Activated CD8-positive, alpha-beta memory T cell treated with anti-CD3 and anti-CD28 coated beads for 48 hours (primary cell): Measurements from ENCODE around the gene P2RX5.
"Not testable (repeated sequence)": the region's sequence is repeated elsewhere in the genome, so short reads cannot be mapped to it uniquely, and the experiment has no call there.

Experiments
- DNase-seq, 3 experiments: peaks; one replicate each; pipeline ENCODE4 v3.0.0-alpha.2; 2020; ENCODE audit warnings: low read depth in 2 of 3, low spot score in 2 of 3

P2RX5 gene

DNA sequence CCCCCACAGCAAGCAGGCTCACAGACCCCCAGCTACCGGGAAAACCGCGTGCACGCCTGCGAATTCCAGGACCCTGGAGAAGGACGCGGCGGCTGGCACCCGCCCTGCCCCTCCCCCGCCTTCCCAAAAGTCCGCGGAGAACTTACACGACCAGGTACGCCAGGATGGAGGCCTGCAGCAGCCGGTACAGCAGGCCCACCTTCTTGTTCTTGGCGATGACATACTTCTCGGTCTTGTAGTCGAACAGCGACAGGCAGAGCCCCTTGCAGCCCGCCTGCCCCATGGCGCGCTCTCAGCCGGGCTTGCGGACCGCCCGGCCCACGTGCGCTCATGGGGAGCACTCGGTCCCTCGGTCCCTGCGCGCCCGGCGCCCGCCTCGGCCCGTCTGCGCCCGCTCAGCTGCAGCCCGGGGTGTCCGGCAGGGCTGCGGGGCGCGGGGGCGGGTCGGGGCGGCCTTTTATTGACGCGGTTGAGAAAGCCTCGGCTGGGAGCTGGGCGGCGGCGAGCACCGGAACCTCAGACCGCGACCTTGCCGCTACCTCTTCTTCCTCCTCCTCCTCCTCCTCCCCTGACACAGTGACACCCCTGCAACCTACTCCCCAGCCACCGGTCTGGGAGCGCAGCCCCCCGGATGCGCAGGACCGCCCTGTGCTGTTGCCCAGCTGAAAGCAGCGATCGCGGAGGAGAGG lies at the start of gene P2RX5:
TSS of gene P2RX5 (minus strand) at position 433 of the 689 bp plus-strand sequence. CDS start at position 283, 150 bp downstream.
- DNase-seq, result peak in 1 of 3 experiments; percentile 24

DNA sequence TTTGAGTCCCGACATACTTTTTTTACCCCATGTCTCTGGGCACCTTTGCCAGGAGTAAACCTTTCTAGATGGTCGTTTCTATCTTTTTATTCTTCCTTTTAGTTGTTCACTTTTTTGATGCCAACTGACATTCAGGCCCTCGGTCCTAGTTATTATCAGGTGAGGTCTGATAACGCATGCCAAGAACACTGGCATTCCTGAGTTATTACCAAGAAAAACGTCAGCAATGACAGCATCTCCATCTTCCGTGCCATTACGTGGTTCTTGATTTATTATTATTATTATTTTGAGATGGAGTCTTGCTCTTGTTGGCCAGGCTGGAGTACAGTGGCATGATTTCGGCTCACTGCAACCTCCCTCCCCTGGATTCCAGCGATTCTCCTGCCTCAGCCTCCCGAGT lies 49.1 kb upstream of the P2RX5 start:
- no peak for DNase-seq

- DNase-seq, result no peak
Observed at GRCh38 chr17:3744014-3744413, 48.1 kb upstream of the P2RX5 start.

DNA sequence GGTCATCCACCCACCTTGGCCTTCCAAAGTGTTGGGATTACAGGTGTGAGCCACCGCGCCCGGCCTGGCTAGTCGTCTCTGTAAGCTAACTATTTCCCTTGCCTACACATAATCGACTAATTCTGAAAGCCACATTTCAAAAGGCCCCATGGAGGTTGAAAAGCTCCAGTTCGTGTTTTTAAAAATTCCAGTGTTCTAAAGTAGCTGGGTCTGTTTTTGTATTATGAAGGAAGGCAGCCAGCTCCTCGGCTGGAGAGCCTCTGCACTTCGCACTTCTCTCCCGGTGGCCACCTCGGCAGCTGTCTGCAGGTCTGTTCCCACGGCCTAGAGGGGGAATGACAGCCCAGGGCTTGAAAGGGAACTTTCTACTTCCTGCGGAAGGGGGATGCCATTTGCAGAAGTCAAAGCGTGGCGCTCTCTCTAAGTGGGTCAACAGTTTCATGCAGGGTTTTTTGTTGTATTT lies 44.7 kb upstream of the P2RX5 start:
- no peak for DNase-seq

DNA sequence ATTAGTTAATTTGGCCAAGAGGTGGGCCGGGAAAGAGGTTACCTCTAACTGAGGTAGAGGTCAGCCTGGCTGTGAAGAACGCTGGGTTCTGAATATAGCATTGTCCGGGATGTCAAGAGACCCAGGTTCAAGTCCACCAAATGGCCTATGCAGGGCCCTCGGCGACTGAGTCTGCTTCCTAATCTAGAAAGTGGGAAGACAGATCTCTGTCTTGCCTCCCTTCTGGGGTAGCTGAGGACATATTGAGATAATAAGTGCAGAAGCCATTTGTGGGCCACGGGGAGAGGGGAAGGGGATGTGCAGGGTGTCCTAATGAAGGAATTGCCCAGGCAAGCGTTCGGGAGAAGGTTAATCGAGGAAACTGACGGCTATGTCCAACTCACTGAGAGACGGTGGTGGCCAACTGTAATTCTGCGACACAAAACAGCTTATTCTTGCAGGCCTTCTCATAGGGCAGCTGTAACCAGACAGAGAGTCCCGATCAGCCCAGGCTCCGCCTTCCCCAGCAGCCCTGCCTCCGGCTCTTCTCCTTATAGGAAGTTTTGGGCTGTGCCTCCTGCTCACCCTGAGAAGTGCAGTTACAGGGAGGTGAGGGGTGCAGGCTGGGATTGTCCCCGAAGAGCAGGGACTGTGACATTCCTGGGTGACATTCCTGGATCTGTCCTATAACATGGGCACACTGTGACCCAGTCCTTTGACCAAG lies 43.6 kb upstream of the P2RX5 start:
- no peak for DNase-seq

GRCh38 chr17:3738562-3739295 lies 42.8 kb upstream of the P2RX5 start:
- DNase-seq, result peak in 1 of 3 experiments; percentile 50

DNA sequence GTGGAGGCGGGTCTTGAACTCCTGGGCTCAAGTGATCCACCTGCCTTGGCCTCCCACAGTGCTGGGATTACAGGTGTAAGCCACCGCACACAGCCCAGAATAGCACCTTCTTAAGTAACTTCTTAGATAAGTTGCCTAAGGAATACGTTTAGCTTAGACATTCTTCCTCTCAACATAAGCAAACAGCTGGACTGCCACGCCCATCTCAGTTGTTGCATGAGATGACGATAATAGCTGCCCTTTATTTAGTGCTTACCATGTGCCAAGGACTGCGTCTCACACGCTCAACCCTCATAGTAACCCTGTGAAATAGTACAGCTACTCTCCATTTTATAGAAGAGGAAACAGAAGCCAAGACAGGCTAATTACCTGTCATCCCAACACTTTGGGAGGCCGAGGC lies 39.6 kb upstream of the P2RX5 start:
- no peak for DNase-seq

DNA sequence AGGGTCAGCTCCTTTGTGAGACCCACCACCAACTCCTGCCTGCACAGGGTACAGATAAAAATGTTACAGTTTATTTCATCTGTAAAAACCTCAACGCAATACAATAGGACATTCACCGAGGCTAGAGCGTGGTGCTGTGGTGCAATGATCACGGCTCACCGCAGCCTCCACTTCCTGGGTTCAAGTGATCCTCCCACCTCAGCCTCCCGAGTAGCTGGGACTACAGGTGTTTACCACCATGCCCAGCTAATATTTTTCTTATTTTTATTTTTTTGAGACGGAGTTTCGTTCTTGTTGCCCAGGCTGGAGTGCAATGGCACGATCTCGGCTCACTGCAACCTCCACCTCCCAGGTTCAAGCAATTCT lies 38.9 kb upstream of the P2RX5 start:
- DNase-seq, result not testable (repeated sequence)

DNA sequence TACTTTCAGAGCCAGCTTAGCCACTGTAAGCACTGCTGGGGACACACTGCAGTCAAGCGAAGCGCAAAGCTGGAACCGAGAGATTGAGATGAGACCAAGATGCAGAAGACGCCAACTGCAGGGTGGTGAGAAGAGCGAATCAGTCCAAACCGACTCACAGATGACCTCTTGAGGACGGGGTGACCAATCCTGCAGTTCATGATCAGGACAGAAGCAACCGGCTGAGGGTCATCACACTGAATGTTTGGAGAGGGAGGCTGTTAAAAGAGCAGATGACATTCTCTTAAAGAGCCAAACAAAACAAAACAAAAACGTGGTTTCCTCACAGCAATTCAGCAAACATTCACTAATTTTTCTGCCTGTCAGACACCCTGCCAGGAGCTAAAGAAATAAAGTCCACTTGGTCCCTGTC lies 36.3 kb upstream of the P2RX5 start:
- no peak for DNase-seq

GRCh38 chr17:3730881-3731429 lies 35.0 kb upstream of the P2RX5 start:
- DNase-seq, result no peak

GRCh38 chr17:3729881-3730280 lies 33.9 kb upstream of the P2RX5 start:
- DNase-seq, result no peak

DNA sequence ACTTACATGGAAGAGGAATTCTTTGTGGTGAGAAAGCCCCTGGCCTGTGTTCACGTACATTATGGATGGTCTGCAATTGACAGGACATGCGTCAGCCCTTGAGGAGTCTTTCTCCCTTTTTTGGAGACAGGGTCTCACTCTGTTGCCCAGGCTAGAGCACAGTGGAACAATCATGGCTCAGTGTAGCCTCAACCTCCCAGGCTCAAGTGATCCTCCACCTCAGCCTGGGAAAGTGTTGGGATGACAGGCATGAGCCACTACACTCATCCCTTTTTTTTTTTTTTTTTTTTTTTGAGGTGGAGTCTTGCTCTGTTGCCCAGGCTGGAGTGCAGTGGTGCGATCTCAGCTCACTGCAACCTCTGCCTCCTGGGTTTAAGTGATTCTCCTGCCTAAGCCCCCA lies 32.1 kb upstream of the P2RX5 start:
- not testable (repeated sequence) for DNase-seq

DNA sequence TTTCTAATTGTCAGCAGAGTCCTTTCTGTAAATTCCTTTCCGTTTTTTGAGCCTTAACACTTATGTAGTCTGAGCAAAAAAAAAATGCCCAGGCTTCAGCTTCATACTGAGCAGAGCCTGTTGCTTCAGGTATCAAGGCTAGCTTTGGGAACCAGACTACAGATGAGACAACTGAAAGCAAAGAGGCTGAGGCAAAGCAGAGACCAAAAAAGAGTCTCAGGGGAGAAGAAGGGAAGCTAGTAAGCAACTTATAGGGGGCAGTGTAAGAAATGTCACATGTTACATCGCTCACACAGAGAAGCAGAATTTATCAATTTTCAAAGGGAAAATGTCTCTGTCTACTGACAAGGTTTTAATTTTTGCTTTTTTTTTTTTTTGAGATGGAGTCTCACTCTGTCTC lies 31.1 kb upstream of the P2RX5 start:
- no peak for DNase-seq

GRCh38 chr17:3724378-3725077 lies 28.6 kb upstream of the P2RX5 start:
- no peak for DNase-seq

- peak; percentile 85 to 91 (median 86) for DNase-seq
Observed at GRCh38 chr17:3723556-3724377, 27.8 kb upstream of the P2RX5 start, which contains the start of gene HASPIN. HASPIN (plus strand) TSS chr17:3723903; CDS start chr17:3723936, 33 bp downstream.

DNA sequence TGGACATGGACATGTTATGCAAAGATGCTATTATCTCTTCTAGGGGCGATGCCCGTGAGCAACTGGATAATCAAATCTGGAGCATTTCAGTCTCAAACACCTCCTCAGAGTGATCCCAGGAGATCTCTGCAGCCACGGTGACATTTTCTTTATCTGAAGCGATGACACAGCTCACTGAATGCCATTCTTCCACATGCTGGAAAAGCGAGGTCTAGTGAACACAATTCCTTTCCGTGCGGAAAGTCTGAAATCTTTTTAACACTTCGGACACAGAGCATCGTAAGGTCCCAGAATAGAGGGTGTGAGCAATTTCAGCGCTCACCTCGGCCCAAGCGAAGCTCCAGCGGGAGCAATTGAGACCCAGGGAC lies 27.2 kb upstream of the P2RX5 start:
- no peak for DNase-seq

DNA sequence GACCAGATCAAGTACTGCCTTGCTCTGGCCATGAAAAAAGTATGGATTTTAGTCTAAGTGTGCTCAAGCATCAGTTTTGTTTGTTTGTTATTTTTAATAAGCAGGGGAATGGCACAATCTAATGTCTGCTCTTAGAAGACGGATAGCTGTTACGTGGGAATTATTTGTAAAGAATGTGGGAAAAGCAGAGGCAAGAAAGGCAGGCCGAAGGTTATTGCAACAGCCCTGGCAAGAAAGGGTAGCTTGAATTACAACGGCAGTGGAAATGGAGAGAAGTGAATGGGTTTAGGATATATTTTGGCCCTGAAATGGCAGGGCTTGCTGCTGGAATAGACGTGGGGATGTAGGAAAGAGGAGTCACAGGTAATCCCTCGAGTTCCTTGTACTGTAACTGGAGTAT lies 26.8 kb upstream of the P2RX5 start:
- DNase-seq, result no peak

- no peak for DNase-seq
Observed at GRCh38 chr17:3719265-3719664, 23.3 kb upstream of the P2RX5 start.

DNA sequence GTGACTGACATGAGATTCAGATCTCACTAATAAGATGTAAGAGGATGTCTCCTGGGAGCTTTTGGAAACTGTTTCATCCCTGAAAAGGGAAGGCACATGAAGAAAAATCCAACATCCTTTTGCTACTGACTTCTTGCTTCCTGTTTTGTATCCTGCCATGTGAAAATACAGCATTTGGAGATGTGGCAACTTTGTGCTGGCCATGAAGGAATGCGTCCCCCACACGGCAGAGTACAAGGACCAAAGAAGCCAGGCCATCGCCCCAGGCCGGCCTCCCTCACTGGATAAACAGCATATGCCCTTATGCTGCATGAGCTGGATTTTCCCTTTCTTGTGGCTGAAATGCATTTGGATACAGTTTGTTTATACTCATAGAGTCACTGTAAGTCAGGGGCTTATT lies 22.2 kb upstream of the P2RX5 start:
- DNase-seq, result no peak

DNA sequence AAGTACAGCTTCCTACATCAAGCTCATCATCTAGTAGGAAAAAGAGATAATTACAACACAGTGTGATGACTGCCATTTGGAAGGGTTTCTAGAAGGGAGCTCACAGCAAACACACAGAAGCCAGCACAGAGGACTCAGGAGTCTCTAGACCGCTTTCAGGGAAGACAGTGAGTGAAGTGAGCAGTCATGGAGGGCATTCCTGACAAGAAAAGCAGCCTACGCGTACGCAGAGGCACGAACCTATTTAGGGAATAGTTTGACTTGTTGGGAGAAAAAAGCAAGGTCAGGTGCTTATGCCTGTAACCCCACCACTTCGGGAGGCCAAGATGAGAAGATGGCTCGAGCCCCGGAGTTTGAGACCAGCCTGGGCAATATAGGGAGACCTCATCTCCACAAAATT lies 19.3 kb upstream of the P2RX5 start:
- no peak for DNase-seq
